HTERT RPE-1 (cell line): ENCODE measurements around the gene NOL6.

Experiments
- in situ Hi-C: fragments of 300-500 bp; cut with MboI; formaldehyde crosslinking; loops from 4 replicates; pipeline ENCODE4 v1.14.3; 2020; ENCODE audit warnings: low sequenced_read_pairs

The NOL6 gene

DNA sequence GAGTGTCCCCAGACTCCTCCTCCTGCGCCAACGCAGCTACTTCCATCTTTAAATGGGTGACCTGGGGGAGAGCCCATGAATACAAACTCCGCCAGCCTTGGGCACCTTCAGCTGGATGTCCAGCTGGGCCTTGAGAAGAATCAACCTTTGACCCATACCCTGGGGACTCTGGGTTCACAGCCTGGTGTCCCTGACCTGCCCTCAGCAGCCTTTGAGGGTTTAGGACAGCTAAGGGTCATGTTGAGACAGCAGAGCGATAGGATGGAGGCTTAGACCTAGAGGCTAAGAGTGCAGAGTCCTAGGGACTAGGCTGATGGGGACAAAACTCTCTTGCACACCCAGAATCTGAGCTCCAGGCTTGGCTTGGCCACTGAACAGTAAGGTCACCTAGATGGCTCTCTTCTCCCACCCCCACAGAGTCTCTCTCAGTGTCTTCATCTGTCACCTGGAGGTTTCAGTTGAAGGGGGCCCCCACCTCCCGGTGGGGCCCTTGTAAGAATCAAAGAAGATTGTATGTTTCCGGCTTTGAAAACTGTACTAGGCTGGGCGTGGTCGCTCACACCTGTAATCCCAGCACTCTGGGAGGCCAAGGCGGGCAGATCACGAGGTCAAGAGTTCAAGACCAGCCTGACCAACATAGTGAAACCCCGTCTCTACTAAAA lies 19.6 kb downstream of the NOL6 start:
- in situ Hi-C loops: no loop called here

DNA sequence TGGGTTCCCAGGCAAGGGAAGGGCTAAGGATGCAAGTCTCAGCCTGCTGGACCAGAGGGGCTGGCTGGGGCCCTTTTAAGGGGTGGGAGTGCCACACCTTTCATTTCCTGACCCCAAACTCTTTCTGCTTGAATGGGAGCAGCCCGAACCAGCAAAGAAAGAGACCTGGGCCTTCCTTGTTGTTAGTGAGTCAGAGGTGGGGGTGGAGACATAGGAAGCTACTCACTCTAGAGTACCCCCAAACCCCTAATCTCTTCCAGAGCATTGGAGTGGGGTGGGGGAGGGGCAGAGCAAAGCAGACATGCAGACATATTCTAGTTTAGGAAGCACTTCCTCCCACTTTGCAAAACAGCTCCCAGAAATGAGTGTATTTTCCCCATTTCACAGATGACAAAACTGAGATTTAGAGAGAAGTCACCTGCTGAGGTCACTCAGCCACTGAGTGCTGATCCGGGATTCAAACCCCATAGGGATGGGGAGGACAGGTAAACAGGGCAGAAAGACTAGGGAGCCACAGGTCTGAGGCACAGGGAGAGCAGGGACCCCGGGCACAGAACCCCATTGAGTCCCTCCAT lies 20.4 kb downstream of the NOL6 start:
- in situ Hi-C loops: no loop called here

DNA sequence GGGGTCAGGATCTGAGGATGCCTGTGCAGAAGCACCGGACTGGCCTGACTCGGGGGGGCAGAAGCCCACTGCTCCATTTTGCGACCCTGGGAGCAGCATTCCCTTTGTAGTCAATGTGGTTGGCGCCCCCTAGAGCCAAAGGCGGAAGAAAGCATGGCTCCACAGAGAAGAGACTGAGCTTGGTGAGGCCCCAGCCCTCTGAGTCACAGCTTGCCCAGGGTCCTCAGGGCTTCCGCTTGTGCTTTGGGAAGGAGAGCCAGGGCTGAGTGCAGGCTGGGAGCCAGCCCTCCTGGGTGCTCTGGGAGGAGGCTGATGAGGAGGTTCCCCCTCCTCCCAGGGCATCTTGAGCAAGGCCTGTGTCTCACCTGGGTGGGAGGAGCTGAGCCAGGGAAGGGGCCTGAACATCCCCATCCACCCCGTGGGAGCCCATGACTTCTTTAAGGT lies 20.9 kb downstream of the NOL6 start:
- in situ Hi-C loops: no loop called here

- in situ Hi-C loops: no loop called here
Measured at GRCh38 chr9:33450621-33451146, 23.0 kb downstream of the NOL6 start.

GRCh38 chr9:33449715-33450114 lies 24.0 kb downstream of the NOL6 start:
- in situ Hi-C loops: no loop called here

- in situ Hi-C loops: no loop called here
Measured at GRCh38 chr9:33447799-33448553, 25.7 kb downstream of the NOL6 start.

- in situ Hi-C loops: no loop called here
Measured at GRCh38 chr9:33446946-33447798, 26.6 kb downstream of the NOL6 start, which contains the start of gene AQP3. AQP3 (minus strand) TSS chr9:33447593; CDS start chr9:33447530, 63 bp downstream.

DNA sequence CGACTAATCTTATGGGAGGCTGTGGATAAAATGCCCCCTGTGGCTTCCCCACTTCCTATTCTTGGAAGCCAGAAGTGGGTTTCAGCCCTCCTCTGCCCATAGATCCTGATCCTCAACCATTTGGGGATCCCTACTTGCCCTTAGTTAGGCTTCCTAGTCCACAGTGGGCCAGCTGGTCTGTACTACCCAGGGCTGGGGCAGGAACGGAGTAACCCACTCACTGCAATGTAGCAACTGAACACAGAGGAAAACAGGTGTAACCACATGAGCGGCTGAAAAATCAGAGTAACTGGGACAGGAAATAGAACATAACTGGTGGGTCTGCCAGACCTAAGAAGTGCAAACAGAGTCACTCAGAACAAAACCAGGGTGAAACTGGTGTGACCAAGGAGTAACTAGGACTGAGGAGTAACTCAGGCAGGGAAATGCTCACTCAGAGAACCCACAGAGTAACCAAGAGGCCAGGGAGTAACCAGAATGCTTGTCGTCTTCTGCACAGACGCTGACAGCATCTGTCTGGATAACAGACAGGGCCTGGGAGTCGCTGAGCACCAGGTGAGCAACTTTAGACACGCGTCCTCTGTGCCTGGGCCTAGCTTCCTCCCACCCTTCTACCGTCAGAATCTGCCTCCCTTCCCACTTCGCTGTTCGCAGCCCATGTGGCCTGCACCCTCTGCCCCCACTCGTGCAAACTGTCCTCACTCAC lies 27.3 kb downstream of the NOL6 start:
- in situ Hi-C loops: no loop called here

- in situ Hi-C loops: no loop called here
Measured at GRCh38 chr9:33445389-33446239, 28.1 kb downstream of the NOL6 start.

GRCh38 chr9:33443464-33444154 lies 30.1 kb downstream of the NOL6 start:
- in situ Hi-C loops: no loop called here

DNA sequence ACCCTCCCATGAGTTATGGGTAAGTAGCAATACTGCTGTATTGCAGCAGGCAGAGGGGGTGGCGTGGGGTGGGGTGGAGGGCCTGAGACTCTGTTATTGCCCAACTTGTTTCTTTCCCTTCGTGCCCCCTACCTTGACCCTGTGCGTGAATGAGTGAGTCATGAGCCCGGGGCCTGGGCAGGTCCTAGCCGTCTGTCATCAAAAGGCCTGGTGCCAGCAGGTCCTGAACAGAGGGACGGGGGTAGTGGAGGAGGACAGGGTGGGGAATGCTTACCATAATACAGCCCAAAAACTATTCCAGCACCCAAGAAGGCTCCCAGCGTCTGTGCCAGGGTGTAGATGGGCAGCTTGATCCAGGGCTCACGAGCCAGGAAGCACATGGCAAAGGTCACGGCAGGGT lies 30.7 kb downstream of the NOL6 start:
- in situ Hi-C loops: no loop called here

DNA sequence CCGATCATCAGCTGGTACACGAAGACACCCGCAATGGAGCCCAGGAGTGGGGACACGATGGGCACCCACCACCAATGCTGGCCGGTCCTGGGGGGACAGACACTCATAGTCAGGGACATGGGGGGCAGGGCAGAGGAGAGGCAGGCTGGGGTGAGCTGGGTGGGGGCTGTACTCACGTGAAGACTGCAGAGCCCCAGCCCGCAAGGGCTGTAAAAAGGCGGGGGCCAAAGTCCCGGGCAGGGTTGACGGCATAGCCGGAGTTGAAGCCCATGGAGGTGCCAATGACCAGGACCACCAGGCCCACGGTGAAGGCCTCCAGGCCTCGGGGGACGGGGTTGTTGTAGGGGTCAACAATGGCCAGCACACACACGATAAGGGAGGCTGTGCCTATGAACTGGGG lies 31.6 kb downstream of the NOL6 start:
- in situ Hi-C loops: no loop called here

DNA sequence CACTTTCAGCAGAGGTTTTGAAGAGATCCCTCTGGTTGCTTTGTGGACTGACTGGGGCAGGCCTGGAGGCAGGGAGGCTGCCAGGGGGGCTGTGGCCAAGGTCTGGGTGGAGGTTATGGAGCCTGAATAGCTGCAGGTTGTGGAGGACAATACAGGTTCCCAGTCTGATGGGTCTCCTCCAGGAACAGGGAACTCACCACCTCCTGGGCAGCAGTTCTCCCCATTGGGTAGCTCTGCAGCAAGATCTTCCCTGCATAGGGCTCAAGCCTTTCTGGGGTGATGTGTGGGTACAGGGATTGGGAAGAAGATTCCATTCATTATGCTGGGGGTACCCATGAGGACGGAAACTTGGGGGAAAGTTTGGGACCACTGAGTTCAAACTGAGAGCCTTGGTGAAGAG lies 33.1 kb downstream of the NOL6 start:
- in situ Hi-C loops: no loop called here

DNA sequence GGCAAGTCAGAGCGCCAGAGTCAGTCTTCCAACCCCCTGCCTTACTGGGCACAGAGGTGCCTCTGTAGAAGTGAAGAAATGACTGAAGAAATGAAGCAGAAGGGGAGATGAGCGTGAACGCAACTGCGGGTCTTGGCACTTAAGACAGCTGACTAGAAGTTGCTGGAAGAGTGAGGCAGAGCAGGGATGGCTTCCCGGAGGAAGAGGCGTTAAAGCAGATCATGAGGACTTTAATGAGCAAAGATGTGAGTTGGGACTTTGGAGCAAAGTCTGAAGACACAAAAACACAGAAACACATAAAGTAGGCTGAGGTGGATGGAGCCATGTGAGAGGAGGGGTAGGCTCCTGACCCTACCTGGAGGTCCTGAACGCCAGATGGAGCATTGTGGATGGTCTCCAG lies 33.5 kb downstream of the NOL6 start:
- in situ Hi-C loops: no loop called here

GRCh38 chr9:33439731-33440130 lies 34.0 kb downstream of the NOL6 start:
- in situ Hi-C loops: no loop called here

- in situ Hi-C loops: no loop called here
Measured at GRCh38 chr9:33438926-33439680, 34.6 kb downstream of the NOL6 start.

DNA sequence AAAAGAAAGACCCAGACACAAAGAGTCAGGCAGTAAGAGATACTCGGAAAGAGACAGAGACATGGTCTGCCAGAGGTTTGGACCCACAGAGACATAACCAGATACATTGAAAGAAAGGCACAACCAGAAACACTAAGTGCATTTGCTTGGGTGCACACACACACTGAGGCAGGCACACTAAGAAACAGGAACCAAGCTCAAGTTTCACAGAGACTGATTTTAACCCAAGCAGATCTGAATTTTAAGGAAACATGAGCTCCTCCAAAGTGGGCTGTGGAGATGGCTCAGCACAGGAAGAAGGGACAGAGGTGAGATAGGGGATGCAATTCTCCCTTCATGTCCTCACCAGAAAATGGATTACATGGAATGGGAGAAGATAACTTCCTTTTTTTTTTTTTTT lies 35.8 kb downstream of the NOL6 start:
- in situ Hi-C loops: no loop called here

DNA sequence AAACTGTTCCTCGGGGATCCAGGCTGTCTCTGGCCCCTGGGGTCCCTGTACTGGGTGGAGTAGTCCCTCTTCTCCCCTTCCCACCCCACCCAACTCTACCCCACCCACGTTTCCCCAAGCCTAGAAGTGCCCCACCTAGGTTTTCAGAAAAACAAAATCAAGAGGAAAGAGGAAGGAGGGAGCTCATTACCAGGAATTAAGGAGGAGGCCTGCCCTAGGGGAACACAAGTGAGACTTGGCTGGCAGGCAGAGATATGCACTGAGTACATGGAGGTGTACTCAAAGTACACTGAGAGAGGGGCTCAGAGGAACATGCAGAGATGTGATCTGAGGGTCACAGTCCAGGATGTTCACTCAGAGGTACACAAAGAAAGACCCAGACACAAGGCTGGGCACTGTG lies 36.5 kb downstream of the NOL6 start:
- in situ Hi-C loops: no loop called here
